ENCODE data around the gene POMP.

The POMP gene

DNA sequence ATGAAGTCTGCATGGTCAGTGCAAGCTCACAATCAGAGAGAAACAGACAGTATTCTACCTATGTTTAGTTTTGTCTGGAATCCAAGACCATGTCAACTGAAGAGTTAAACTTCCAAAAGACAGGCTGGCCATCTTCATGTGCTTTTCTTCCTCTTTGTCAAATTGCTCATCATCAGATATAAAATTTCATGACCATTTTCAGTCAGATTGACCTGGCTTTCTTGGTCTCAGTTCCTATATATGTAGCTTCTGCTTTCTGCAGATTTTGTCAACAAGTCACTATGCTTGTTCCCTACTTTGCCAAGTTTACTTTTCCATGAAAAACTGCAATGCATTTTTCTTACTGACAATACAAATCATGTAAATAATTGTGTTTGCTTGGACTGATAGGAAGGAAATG lies 46.0 kb downstream of the POMP start:
- TF ChIP-seq, protein P1, sequence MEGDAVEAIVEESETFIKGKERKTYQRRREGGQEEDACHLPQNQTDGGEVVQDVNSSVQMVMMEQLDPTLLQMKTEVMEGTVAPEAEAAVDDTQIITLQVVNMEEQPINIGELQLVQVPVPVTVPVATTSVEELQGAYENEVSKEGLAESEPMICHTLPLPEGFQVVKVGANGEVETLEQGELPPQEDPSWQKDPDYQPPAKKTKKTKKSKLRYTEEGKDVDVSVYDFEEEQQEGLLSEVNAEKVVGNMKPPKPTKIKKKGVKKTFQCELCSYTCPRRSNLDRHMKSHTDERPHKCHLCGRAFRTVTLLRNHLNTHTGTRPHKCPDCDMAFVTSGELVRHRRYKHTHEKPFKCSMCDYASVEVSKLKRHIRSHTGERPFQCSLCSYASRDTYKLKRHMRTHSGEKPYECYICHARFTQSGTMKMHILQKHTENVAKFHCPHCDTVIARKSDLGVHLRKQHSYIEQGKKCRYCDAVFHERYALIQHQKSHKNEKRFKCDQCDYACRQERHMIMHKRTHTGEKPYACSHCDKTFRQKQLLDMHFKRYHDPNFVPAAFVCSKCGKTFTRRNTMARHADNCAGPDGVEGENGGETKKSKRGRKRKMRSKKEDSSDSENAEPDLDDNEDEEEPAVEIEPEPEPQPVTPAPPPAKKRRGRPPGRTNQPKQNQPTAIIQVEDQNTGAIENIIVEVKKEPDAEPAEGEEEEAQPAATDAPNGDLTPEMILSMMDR (IDR thresholded peaks at IDR 0.05; ENCODE audit: low read depth, low read length, missing control alignments), result no peak
- DNase-seq (ENCODE audit: low read depth), result no peak
- H3K4me3 ChIP-seq (ENCODE audit: low read depth, low read length), result no peak overlapping the region
- in situ Hi-C loops (cut with HindIII; ENCODE audit: low sequenced_read_pairs), result no loop called here

DNA sequence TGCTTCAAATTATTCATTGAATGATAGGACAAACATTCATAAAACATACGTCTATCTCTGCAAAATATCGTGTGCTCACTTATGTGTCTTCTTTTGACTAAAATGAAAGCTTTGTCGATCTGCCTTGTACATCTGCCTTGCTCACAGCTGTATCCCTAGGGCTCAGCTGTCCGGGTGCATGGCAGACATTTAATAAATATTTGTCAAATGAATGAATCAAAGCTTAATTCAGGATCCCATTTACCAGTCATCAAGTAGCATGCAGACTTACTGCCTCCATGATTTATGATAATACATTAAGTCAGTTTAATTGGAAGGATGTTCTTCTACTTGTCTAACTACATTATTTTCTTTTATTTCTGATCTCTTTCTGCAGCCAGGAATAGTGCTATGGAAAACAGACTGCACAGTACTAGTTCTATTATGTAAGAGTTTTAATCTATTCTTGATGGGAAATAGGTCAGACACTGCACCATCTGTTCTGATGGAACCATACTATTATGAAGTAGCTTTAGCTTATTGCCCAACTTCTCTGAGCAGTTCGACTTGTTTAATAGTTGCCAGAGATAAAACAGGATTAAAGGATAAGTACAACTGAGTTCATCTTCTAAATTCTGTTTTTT lies 46.6 kb downstream of the POMP start:
- H3K4me3 ChIP-seq (ENCODE audit: low read depth, low read length), result no peak overlapping the region
- in situ Hi-C loops (cut with HindIII; ENCODE audit: low sequenced_read_pairs), result no loop called here
- TF ChIP-seq, protein P1 (IDR thresholded peaks at IDR 0.05; ENCODE audit: low read depth, low read length, missing control alignments), result no peak
- DNase-seq (ENCODE audit: low read depth), result no peak

- DNase-seq (ENCODE audit: low read depth), result peak; percentile 39
- in situ Hi-C loops (cut with HindIII; ENCODE audit: low sequenced_read_pairs), result no loop called here
- TF ChIP-seq, protein P1 (IDR thresholded peaks at IDR 0.05; ENCODE audit: low read depth, low read length, missing control alignments), result no peak
- no peak overlapping the region for H3K4me3 ChIP-seq (ENCODE audit: low read depth, low read length)
Measured at GRCh38 chr13:28707629-28708427, 48.9 kb downstream of the POMP start.

GRCh38 chr13:28710161-28710560 lies 51.2 kb downstream of the POMP start:
- TF ChIP-seq, protein P1 (IDR thresholded peaks at IDR 0.05; ENCODE audit: low read depth, low read length, missing control alignments), result no peak
- in situ Hi-C loops (cut with HindIII; ENCODE audit: low sequenced_read_pairs), result no loop called here
- no peak for DNase-seq (ENCODE audit: low read depth)
- no peak overlapping the region for H3K4me3 ChIP-seq (ENCODE audit: low read depth, low read length)

DNA sequence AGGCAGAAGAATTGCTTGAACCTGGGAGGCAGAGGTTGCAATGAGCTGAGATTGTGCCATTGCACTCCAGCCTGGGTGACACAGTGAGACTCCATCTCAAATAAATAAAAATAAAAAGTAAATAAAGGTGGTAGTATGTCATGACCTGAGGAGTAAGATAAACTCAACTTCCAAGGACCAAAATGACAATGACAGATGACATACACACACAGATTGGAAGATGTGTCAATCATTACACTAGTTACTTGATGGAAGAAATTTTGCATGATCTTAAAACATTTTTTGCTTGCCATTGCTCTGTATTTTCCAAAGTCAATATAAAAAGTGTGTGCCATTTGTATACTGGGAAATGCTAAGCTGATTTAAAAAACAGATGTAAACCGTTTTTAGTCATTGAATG lies 55.7 kb downstream of the POMP start:
- TF ChIP-seq, protein P1 (IDR thresholded peaks at IDR 0.05; ENCODE audit: low read depth, low read length, missing control alignments), result no peak
- no peak for DNase-seq (ENCODE audit: low read depth)
- no peak overlapping the region for H3K4me3 ChIP-seq (ENCODE audit: low read depth, low read length)
- in situ Hi-C loops (cut with HindIII; ENCODE audit: low sequenced_read_pairs), result no loop called here

GRCh38 chr13:28716511-28716910 lies 57.6 kb downstream of the POMP start:
- H3K4me3 ChIP-seq (ENCODE audit: low read depth, low read length), result no peak overlapping the region
- no peak for DNase-seq (ENCODE audit: low read depth)
- in situ Hi-C loops (cut with HindIII; ENCODE audit: low sequenced_read_pairs), result no loop called here
- TF ChIP-seq, protein P1 (IDR thresholded peaks at IDR 0.05; ENCODE audit: low read depth, low read length, missing control alignments), result no peak
